GM19035 (cell line): ENCODE data around the gene GDF11.
A peak's percentile ranks its signal among the peaks of the same experiment; 100 is the strongest.
"Not testable (repeated sequence)": the region's sequence is repeated elsewhere in the genome, so short reads cannot be mapped to it uniquely, and the experiment has no call there.

ENCODE experiments used
- ATAC-seq: cut with Tn5 transposase; IDR thresholded peaks from one replicate; pipeline ENCODE4 v1.9.1; 2021; ENCODE audit not compliant: unreplicated experiment

The GDF11 gene

GRCh38 chr12:55738123-55739024 lies 4.5 kb upstream of the GDF11 start:
- peak; percentile 86 for ATAC-seq

- ATAC-seq = no peak
Observed at GRCh38 chr12:55739025-55739378, 3.9 kb upstream of the GDF11 start.

- ATAC-seq = no peak
Observed at GRCh38 chr12:55741931-55742680, 816 bp upstream of the GDF11 start.

GRCh38 chr12:55743406-55744339 lies 751 bp downstream of the GDF11 start:
- ATAC-seq = peak; percentile 58

- no peak for ATAC-seq
Observed at GRCh38 chr12:55744340-55745030, 1.6 kb downstream of the GDF11 start.

GRCh38 chr12:55745361-55746173 lies 2.6 kb downstream of the GDF11 start:
- no peak for ATAC-seq

- no peak for ATAC-seq
Observed at GRCh38 chr12:55746174-55746912, 3.4 kb downstream of the GDF11 start.

GRCh38 chr12:55746913-55747231 lies 4.0 kb downstream of the GDF11 start:
- no peak for ATAC-seq

GRCh38 chr12:55748230-55748993 lies 5.5 kb downstream of the GDF11 start:
- no peak for ATAC-seq

GRCh38 chr12:55755246-55755645 lies 12.3 kb downstream of the GDF11 start:
- no peak for ATAC-seq

- ATAC-seq = no peak
Observed at GRCh38 chr12:55757701-55758100, 14.8 kb downstream of the GDF11 start.

- ATAC-seq = not testable (repeated sequence)
Observed at GRCh38 chr12:55758575-55758974, 15.7 kb downstream of the GDF11 start.

GRCh38 chr12:55760663-55761062 lies 17.7 kb downstream of the GDF11 start:
- no peak for ATAC-seq

- ATAC-seq = no peak
Observed at GRCh38 chr12:55762646-55763045, 19.7 kb downstream of the GDF11 start.

GRCh38 chr12:55765736-55766290 lies 22.9 kb downstream of the GDF11 start:
- no peak for ATAC-seq

- ATAC-seq = no peak
Observed at GRCh38 chr12:55767156-55767555, 24.2 kb downstream of the GDF11 start.

- ATAC-seq = no peak
Observed at GRCh38 chr12:55771736-55772135, 28.8 kb downstream of the GDF11 start.

GRCh38 chr12:55777856-55778255 lies 34.9 kb downstream of the GDF11 start:
- no peak for ATAC-seq
